Measurements from ENCODE around the gene HAAO.
"Not testable (repeated sequence)": the region's sequence is repeated elsewhere in the genome, so short reads cannot be mapped to it uniquely, and the experiment has no call there.

HAAO gene

DNA sequence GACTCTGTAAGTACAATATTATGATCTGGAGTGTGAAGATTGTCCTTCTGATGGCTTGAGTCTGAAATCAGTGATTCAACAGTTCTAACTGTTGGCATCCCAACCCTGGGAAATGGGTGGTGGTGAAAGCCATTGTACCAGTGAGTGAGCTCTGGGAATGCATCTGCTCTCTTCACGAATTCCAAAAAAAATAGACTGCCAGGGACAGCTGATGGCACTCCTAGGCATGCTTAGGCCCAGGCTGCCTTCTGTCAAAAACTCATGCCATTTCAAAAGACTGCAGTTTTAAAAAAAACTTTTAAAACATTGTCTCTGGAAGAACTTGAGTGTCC is 48.8 kb downstream of the HAAO start:
- DNase-seq: no peak

- peak; percentile 7 for DNase-seq
These were observed 49.4 kb downstream of the HAAO start for GRCh38 chr2:42742740-42743658.

DNA sequence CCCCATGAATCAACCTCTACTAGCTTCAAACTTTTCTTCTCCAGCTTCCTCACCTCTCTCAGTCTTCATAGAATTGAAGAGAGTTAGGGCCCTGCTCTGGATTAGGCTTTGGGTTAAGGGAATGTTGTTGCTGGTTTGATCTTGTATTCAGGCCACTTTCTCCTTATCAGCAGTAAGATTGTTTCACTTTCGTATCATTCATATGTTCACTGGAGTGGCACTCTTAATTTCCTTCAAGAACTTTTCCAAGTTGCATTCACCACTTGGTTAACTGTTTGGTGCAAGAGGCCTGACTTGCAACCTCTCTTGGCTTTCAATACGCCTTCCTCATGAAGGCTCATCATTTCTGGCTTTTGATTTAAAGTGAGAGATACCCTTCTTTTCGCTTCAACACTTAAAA is 51.2 kb downstream of the HAAO start:
- DNase-seq: no peak

- no peak for DNase-seq
These were observed 55.6 kb downstream of the HAAO start for GRCh38 chr2:42736598-42737322.

- DNase-seq: no peak
These were observed 58.5 kb downstream of the HAAO start for GRCh38 chr2:42733852-42734251.

DNA sequence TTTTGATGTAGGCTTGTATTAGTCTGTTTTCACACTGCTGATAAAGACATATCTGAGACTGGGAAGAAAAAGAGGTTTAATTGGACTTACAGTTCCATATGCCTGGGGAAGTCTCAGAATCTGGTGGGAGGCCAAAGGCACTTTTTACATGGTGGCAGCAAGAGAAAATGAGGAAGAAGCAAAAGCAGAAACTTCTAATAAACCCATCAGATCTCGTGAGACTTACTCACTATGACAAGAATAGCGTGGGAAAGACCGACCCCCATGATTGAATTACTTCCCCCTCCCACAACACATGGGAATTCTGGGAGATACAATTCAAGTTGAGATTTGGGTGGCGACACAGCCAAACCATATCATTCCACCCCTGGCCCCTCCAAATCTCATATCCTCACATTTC is 61.1 kb downstream of the HAAO start:
- not testable (repeated sequence) for DNase-seq

- no peak for DNase-seq
These were observed 65.7 kb downstream of the HAAO start for GRCh38 chr2:42726680-42727079.

GRCh38 chr2:42725657-42726056 is 66.7 kb downstream of the HAAO start:
- DNase-seq: no peak

DNA sequence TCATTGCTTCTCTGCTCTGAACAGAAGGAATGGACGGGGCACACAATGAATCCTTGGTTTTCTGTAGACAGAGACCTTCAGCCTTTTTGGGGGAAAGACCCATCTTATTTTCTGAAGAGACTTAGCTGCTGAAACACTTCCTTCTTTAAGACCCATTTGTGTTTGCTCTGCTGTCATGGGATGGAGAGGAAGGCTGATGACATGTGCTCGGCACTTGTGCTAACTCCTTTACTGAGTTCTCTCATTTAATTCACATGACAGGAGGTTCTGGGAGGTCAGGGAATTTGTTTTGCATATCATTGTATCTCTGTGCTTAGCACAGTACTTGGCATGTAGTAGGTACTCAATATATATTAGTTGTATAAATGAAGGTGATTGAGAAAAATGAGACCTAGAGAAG is 67.5 kb downstream of the HAAO start:
- no peak for DNase-seq

DNA sequence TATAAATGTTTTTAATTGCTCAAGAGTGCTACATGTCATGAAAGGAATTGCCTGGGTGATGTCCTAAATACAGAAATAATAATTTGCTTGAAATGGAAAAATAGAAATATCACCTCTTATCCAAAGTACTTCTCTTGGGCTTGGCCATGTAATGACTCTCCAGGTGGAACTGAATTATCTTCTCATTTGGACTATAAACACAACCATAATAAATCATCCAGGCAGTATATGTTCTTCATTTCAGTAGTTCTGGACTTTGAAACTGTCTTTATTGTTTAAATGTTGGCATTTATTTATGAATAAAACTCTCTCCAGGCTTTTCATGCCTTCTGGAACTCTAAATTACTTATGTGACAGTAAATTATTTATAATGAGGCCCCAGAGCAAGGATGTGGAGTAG is 68.9 kb downstream of the HAAO start:
- DNase-seq: no peak

DNA sequence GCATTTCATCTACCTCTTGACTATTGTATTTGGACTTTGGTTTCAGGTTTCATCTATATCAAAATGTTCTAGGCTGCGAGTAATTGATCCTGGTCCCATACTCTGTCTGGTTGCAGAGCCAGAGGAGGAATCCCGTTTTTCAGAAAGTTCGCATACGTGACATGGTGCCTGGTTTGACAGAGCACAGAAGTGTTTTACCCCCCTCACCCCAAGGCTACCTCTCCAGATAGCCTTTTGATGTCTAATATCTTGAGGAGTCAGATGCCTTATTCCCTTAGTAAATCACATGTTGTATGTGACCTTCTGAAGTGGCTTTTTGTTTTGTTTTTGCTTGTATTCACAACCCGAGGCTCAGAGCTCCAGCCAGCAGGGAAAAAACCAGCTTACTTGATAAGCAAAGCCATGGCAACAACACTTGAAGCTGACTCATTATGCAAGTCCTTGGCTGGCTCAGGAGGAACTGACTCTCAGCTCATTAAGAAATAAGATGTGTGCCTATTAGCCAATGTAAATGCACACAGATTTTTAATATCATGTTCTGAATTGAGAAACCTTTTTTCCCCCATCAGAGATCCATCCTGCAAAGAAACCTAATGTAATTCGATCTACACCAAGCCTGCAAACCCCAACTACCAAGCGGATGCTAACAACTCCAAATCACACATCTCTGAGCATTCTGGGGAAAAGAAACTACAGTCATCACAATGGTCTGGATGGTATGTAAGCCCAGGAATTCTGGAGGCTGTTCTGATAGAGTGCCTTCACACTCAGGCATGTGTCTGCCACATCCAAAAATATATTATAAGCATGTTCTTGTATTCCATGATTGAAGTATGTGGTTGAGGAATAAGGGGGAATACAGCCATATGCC is 69.8 kb downstream of the HAAO start:
- DNase-seq: peak; percentile 28

DNA sequence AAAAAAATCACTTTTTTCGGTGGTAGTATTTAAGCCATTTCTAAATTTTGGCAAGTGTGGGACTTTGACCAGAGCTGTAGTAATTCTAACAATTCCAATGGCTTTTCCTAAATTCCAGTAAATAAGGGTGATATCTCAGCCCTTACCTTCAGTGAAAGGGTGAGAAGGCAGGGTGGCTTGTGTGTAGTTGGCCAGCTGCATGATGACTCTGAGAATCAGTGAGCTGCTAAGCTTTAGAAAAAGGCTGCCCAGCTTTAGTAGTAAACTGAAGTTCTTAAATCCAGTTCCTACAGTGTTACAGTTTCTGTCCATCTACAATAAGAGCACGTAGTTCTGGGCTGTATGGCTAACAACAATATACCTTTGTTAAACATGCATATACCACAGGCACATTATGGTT is 70.5 kb downstream of the HAAO start:
- no peak for DNase-seq

All from midbrain (tissue), 1 donor.